ENCODE data around the gene IL12RB2.

DNA sequence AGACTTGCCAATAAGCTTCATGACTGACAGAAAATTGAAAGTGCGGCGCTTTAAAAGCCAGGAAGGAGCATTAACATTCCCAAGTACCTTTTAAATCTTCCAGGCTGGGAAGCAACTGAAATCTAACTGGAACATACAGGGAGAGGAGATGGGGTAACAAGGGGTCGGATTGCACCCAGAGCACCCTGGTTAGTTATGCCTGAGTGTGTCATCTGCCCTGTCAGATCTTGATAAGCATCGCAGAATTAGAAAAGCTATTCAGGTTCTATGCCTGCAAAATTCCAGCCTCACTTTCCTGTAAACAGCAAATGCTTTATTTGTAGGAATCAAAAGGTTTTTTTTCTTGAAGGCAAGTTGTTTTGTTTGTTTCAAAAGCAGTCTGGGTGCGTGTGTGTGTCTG is 64.0 kb downstream of the IL12RB2 start:
- TF ChIP-seq, protein P1, sequence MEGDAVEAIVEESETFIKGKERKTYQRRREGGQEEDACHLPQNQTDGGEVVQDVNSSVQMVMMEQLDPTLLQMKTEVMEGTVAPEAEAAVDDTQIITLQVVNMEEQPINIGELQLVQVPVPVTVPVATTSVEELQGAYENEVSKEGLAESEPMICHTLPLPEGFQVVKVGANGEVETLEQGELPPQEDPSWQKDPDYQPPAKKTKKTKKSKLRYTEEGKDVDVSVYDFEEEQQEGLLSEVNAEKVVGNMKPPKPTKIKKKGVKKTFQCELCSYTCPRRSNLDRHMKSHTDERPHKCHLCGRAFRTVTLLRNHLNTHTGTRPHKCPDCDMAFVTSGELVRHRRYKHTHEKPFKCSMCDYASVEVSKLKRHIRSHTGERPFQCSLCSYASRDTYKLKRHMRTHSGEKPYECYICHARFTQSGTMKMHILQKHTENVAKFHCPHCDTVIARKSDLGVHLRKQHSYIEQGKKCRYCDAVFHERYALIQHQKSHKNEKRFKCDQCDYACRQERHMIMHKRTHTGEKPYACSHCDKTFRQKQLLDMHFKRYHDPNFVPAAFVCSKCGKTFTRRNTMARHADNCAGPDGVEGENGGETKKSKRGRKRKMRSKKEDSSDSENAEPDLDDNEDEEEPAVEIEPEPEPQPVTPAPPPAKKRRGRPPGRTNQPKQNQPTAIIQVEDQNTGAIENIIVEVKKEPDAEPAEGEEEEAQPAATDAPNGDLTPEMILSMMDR (IDR thresholded peaks at IDR 0.05; ENCODE audit: low read length) = no peak
- no peak for TF ChIP-seq EZH2 (IDR thresholded peaks at IDR 0.05; ENCODE audit: borderline replicate concordance, low read length)
